ENCODE measurements around the gene SAT1.
"Not testable (repeated sequence)": the region's sequence is repeated elsewhere in the genome, so short reads cannot be mapped to it uniquely, and the experiment has no call there.

SAT1 gene

GRCh38 chrX:23782863-23783588 is at the start of gene SAT1:
Gene SAT1 (plus strand): TSS chrX:23783173. CDS start chrX:23783352, 179 bp downstream.
- peak; percentile 89 for DNase-seq (ENCODE audit: low read depth)

- no peak for DNase-seq (ENCODE audit: low read depth)
These were observed 46.9 kb upstream of the SAT1 start for GRCh38 chrX:23736030-23736429.

- no peak for DNase-seq (ENCODE audit: low read depth)
These were observed 45.6 kb upstream of the SAT1 start for GRCh38 chrX:23737413-23737812.

GRCh38 chrX:23742174-23742696 is 40.7 kb upstream of the SAT1 start:
- no peak for DNase-seq (ENCODE audit: low read depth)

GRCh38 chrX:23742697-23743622 is 40.0 kb upstream of the SAT1 start, which contains the start of gene ACOT9:
Gene ACOT9 (minus strand): TSS chrX:23743276. CDS start chrX:23743144, 132 bp downstream.
- peak; percentile 87 for DNase-seq (ENCODE audit: low read depth)

GRCh38 chrX:23743623-23743971 is 39.4 kb upstream of the SAT1 start:
- DNase-seq (ENCODE audit: low read depth): not testable (repeated sequence)

- DNase-seq (ENCODE audit: low read depth): no peak
These were observed 37.2 kb upstream of the SAT1 start for GRCh38 chrX:23745786-23746185.

- no peak for DNase-seq (ENCODE audit: low read depth)
These were observed 33.8 kb upstream of the SAT1 start for GRCh38 chrX:23749129-23749528.

- no peak for DNase-seq (ENCODE audit: low read depth)
These were observed 33.4 kb upstream of the SAT1 start for GRCh38 chrX:23749576-23749975.

GRCh38 chrX:23752740-23753415 is 30.1 kb upstream of the SAT1 start:
- DNase-seq (ENCODE audit: low read depth): peak; percentile 58

- no peak for DNase-seq (ENCODE audit: low read depth)
These were observed 28.3 kb upstream of the SAT1 start for GRCh38 chrX:23754664-23755063.

- no peak for DNase-seq (ENCODE audit: low read depth)
These were observed 26.8 kb upstream of the SAT1 start for GRCh38 chrX:23756165-23756564.

GRCh38 chrX:23759821-23760220 is 23.2 kb upstream of the SAT1 start:
- no peak for DNase-seq (ENCODE audit: low read depth)

GRCh38 chrX:23764188-23764984 is 18.6 kb upstream of the SAT1 start:
- DNase-seq (ENCODE audit: low read depth): no peak

GRCh38 chrX:23765449-23765848 is 17.5 kb upstream of the SAT1 start:
- no peak for DNase-seq (ENCODE audit: low read depth)

GRCh38 chrX:23765868-23766267 is 17.1 kb upstream of the SAT1 start:
- DNase-seq (ENCODE audit: low read depth): no peak

- DNase-seq (ENCODE audit: low read depth): no peak
These were observed 16.1 kb upstream of the SAT1 start for GRCh38 chrX:23766650-23767551.

GRCh38 chrX:23770142-23770541 is 12.8 kb upstream of the SAT1 start:
- no peak for DNase-seq (ENCODE audit: low read depth)

GRCh38 chrX:23771086-23771485 is 11.9 kb upstream of the SAT1 start:
- DNase-seq (ENCODE audit: low read depth): not testable (repeated sequence)

- DNase-seq (ENCODE audit: low read depth): no peak
These were observed 9.3 kb upstream of the SAT1 start for GRCh38 chrX:23773601-23774175.
